HFFc6 (cell line): ENCODE results near the gene TRAPPC3. TPM values are rescaled to one million over a fixed set of nuclear protein-coding genes. Genes with fewer than 3 reads are reported as not detected.

Experiments
- DNase-seq: peaks from one replicate; pipeline ENCODE4 v3.0.0-alpha.2; 2018
- H3K27ac Mint-ChIP-seq: 2 replicates; pipeline ENCODE4 v1.8.0; 2020; ENCODE audit warnings: mild to moderate bottlenecking, mixed read lengths
- H3K27me3 Mint-ChIP-seq: 2 replicates; pipeline ENCODE4 v1.8.0; 2021; ENCODE audit warnings: mild to moderate bottlenecking, moderate library complexity, mixed read lengths; ENCODE audit not compliant: insufficient read depth
- H3K36me3 Mint-ChIP-seq: 2 replicates; pipeline ENCODE4 v1.8.0; 2021; ENCODE audit warnings: low read depth, mixed read lengths
- H3K4me1 Mint-ChIP-seq: 2 replicates; pipeline ENCODE4 v1.8.0; 2020; ENCODE audit warnings: low read depth, mixed read lengths
- H3K4me3 Mint-ChIP-seq: 2 replicates; pipeline ENCODE4 v1.8.0; 2020; ENCODE audit warnings: mild to moderate bottlenecking, moderate library complexity, mixed read lengths
- H3K9me3 Mint-ChIP-seq: 2 replicates; pipeline ENCODE4 v1.8.0; 2020; ENCODE audit warnings: mild to moderate bottlenecking, mixed read lengths
- total RNA-seq, 6 experiments: library from RNA; stranded (reverse); fragmentation: NEBNext Ultra II Directional; extraction: Animal tissue kit (Norgen Biotek cat#: 25700); gene quantifications; 2 replicates in 1 of 6; 3 replicates in 5 of 6; pipeline ENCODE4 v1.2.3, GENCODE V29; 2021
- TF ChIP-seq, protein P1 (sequence below): fragments of 200-600 bp; sonication (generic); IDR thresholded peaks from 2 replicates; pipeline ENCODE4 v1.5.0; 2021; ENCODE audit warnings: antibody characterized with exemption, mild to moderate bottlenecking

TRAPPC3 gene
- total RNA-seq, 6 experiments from 2014 or later = 76.6 to 93.4 (median 78.6) TPM

- Mint-ChIP-seq H3K4me1 (peaks cover 60% of the 10 kb centered on the region), H3K27ac (peak overlapping the region; percentile 98), H3K27me3 (peaks cover 2% of the 10 kb centered on the region), H3K4me3 (peak overlapping the region; percentile 100), H3K36me3 (peaks cover 10% of the 10 kb centered on the region), H3K9me3 (no peaks in the 10 kb centered on the region)
- TF ChIP-seq, protein P1, sequence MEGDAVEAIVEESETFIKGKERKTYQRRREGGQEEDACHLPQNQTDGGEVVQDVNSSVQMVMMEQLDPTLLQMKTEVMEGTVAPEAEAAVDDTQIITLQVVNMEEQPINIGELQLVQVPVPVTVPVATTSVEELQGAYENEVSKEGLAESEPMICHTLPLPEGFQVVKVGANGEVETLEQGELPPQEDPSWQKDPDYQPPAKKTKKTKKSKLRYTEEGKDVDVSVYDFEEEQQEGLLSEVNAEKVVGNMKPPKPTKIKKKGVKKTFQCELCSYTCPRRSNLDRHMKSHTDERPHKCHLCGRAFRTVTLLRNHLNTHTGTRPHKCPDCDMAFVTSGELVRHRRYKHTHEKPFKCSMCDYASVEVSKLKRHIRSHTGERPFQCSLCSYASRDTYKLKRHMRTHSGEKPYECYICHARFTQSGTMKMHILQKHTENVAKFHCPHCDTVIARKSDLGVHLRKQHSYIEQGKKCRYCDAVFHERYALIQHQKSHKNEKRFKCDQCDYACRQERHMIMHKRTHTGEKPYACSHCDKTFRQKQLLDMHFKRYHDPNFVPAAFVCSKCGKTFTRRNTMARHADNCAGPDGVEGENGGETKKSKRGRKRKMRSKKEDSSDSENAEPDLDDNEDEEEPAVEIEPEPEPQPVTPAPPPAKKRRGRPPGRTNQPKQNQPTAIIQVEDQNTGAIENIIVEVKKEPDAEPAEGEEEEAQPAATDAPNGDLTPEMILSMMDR = no peak
- no peak for DNase-seq
Observed at GRCh38 chr1:36151134-36151844, 2.0 kb upstream of the TRAPPC3 start.

DNA sequence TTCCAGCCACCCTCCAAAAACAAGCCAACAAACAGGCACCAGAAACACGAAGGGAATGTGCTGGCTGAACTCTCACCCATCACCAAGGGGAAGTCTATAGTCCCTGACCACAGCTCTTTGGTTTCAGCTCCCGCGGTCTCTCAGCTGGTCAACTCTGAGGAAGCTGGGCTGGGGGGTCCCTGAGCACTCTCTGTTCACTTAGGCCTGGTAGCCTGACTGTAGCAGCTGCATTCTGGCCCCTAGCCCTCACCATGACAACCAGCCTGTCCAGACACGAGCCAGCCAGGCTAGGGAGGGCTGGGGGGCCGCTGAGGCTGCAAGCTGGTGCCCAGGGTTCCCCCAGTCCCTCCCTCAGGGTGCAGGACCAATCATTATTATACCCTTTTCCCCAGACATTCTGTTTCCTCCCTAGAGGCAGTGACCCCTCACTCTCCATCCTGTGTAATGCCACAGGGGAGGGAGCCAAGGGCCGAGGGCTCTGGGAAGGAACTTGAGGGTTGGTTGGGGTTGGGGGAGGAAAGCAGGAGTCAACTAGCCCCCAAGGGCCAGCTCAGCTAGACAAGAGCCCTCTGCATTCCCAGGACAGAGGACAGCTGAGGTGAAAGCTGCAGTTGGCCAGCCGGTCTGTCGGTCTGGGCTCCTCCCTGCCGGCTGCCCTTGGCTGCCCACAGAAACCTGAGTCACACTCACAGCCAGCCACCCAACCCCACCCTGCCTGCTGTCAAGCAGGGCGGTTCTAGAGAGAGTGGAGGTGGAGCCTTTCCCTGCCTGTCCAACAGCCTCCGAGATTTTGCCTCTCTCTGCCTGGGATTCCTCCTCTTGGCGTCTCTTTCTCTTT is 1.2 kb upstream of the TRAPPC3 start:
- DNase-seq = peak; percentile 97
- TF ChIP-seq, protein P1 = no peak
- Mint-ChIP-seq H3K36me3 (peaks cover 10% of the 10 kb centered on the region), H3K4me3 (peak overlapping the region; percentile 100), H3K27ac (peak overlapping the region; percentile 98), H3K4me1 (peaks cover 60% of the 10 kb centered on the region), H3K9me3 (no peaks in the 10 kb centered on the region), H3K27me3 (peaks cover 2% of the 10 kb centered on the region)

GRCh38 chr1:36149973-36150295 is 648 bp upstream of the TRAPPC3 start:
- no peak for DNase-seq
- H3K27ac Mint-ChIP-seq = peak overlapping the region; percentile 98
- H3K4me1 Mint-ChIP-seq = peaks cover 55% of the 10 kb centered on the region
- H3K27me3 Mint-ChIP-seq = peaks cover 2% of the 10 kb centered on the region
- H3K4me3 Mint-ChIP-seq = peak overlapping the region; percentile 100
- H3K36me3 Mint-ChIP-seq = peaks cover 10% of the 10 kb centered on the region
- H3K9me3 Mint-ChIP-seq = no peaks in the 10 kb centered on the region
- TF ChIP-seq, protein P1 = no peak

DNA sequence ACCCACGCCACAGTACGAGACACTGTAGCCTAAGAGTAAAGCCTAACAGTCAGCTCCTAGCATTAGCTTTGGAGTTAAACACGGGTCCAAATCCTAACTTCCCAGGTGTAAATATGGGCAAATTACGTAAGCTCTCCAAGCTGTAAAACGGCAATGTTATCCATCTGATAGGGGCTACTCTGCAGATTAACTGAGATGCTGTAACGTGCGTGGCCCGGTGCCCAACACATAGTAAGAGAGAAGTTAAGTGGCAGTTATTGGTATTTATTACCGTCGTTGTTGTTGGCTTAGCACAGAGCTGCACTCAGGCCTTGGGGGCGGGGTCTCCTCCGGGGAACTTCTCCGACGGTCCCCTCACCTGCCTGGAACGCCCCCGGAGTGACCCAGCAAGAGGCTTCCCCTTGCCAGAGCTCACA is 457 bp downstream of the TRAPPC3 start:
- Mint-ChIP-seq H3K4me3 (peak overlapping the region; percentile 100), H3K9me3 (no peaks in the 10 kb centered on the region), H3K4me1 (peaks cover 47% of the 10 kb centered on the region), H3K27me3 (peaks cover 2% of the 10 kb centered on the region), H3K27ac (peak overlapping the region; percentile 98), H3K36me3 (peaks cover 10% of the 10 kb centered on the region)
- TF ChIP-seq, protein P1 = no peak
- DNase-seq = no peak

GRCh38 chr1:36144413-36144812 is 4.9 kb downstream of the TRAPPC3 start:
- Mint-ChIP-seq H3K27ac (no peak overlapping the region), H3K9me3 (no peaks in the 10 kb centered on the region), H3K36me3 (peaks cover 31% of the 10 kb centered on the region), H3K27me3 (no peaks in the 10 kb centered on the region; the same call in 1 of the 2 replicates), H3K4me1 (peaks cover 39% of the 10 kb centered on the region), H3K4me3 (no peak overlapping the region)
- no peak for DNase-seq
- TF ChIP-seq, protein P1 = no peak
